Activated CD4-positive, alpha-beta T cell treated with anti-CD3 and anti-CD28 coated beads, Interleukin-2, Interleukin-4, amounts not matched to agents 100 ng/mL and 50 ng/mL, durations not matched to agents 16 hours and 8 hours (primary cell): ENCODE data around the gene L3MBTL1.

Experiments
- DNase-seq: peaks from one replicate; pipeline ENCODE4 v3.0.0-alpha.2; 2020; ENCODE audit warnings: low spot score

The L3MBTL1 gene

GRCh38 chr20:43535370-43536004 lies 28.0 kb downstream of the L3MBTL1 start:
- DNase-seq, result no peak

- DNase-seq, result no peak
Observed at GRCh38 chr20:43536041-43536816, 28.7 kb downstream of the L3MBTL1 start.

GRCh38 chr20:43536817-43537440 lies 29.4 kb downstream of the L3MBTL1 start:
- no peak for DNase-seq

- DNase-seq, result peak; percentile 32
Observed at GRCh38 chr20:43537921-43538877, 30.7 kb downstream of the L3MBTL1 start.

GRCh38 chr20:43538878-43539700 lies 31.6 kb downstream of the L3MBTL1 start:
- DNase-seq, result no peak

GRCh38 chr20:43539975-43540672 lies 32.6 kb downstream of the L3MBTL1 start:
- DNase-seq, result no peak

GRCh38 chr20:43540673-43541060 lies 33.2 kb downstream of the L3MBTL1 start:
- no peak for DNase-seq

GRCh38 chr20:43541214-43541613 lies 33.7 kb downstream of the L3MBTL1 start:
- DNase-seq, result no peak

GRCh38 chr20:43542161-43542560 lies 34.7 kb downstream of the L3MBTL1 start:
- DNase-seq, result no peak

GRCh38 chr20:43542674-43543073 lies 35.2 kb downstream of the L3MBTL1 start:
- no peak for DNase-seq

GRCh38 chr20:43543138-43543537 lies 35.6 kb downstream of the L3MBTL1 start:
- no peak for DNase-seq

- no peak for DNase-seq
Observed at GRCh38 chr20:43544501-43544900, 37.0 kb downstream of the L3MBTL1 start.

- DNase-seq, result no peak
Observed at GRCh38 chr20:43545837-43546578, 38.5 kb downstream of the L3MBTL1 start.

- no peak for DNase-seq
Observed at GRCh38 chr20:43548273-43548880, 40.9 kb downstream of the L3MBTL1 start.

- DNase-seq, result no peak
Observed at GRCh38 chr20:43549416-43550065, 42.0 kb downstream of the L3MBTL1 start.

- DNase-seq, result no peak
Observed at GRCh38 chr20:43550456-43550855, 43.0 kb downstream of the L3MBTL1 start.

- DNase-seq, result no peak
Observed at GRCh38 chr20:43554369-43554768, 46.9 kb downstream of the L3MBTL1 start.

GRCh38 chr20:43558412-43559146 lies 51.1 kb downstream of the L3MBTL1 start, which contains the start of gene SGK2:
Gene SGK2, plus strand, starts transcription at chr20:43559027. Its CDS starts 7,469 bp downstream, at chr20:43566496.
- DNase-seq, result no peak
